A549 (cell line): ENCODE measurements around the gene FHIT. TPM values are rescaled to one million over a fixed set of nuclear protein-coding genes. Genes with fewer than 3 reads are reported as not detected.

Experiments used
- ATAC-seq, 2 experiments: fragments of 200-7000 bp in 1 of 2; fragments of >200 bp in 1 of 2; cut with Nextera tagmentation in 1 of 2; cut with Tn5 transposase in 1 of 2; 3 replicates each; pipeline versions ENCODE4 v1.8.0 to v1.9.1; 2018 to 2020; ENCODE audit warnings: mild to moderate bottlenecking in 1 of 2, moderate library complexity in 1 of 2
- CTCF ChIA-PET: fragments of 300-600 bp; sonication (Branson Sonifier 250); formaldehyde crosslinking; extraction: SDS; loops from one replicate; lab custom pipeline; 2021; ENCODE audit warnings: antibody characterized with exemption, inconsistent platforms; lab: Yijun Ruan, JAX
- POLR2A ChIA-PET: fragments of 350-600 bp; formaldehyde crosslinking; extraction: SDS; loops from one replicate; lab custom pipeline; 2021; ENCODE audit warnings: antibody characterized with exemption, inconsistent platforms; lab: Yijun Ruan, JAX
- DNase-seq, 2 experiments: peaks; one replicate each; pipeline versions ENCODE4 v3.0.0 to v3.0.0-alpha.2; 2011 to 2016; ENCODE audit warnings: low read depth in 1 of 2, low spot score in 1 of 2
- FAIRE-seq: peaks from 2 replicates; lab custom pipeline; 2011; peaks lifted over from hg19 to GRCh38; lab: Jason Lieb, UNC
- H3K27ac ChIP-seq, 2 experiments: fragments of >200 bp; sonication (Bioruptor Twin); formaldehyde crosslinking; 3 replicates each; pipeline ENCODE4 v1.5.1; 2016 to 2017
- H3K4me1 ChIP-seq: fragments of >200 bp; sonication (Bioruptor Twin); formaldehyde crosslinking; 3 replicates; pipeline ENCODE4 v1.6.1; 2016
- H3K4me2 ChIP-seq: fragments of >200 bp; sonication (Bioruptor Twin); formaldehyde crosslinking; 3 replicates; pipeline ENCODE4 v1.6.1; 2016
- H3K4me3 ChIP-seq: fragments of >200 bp; sonication (Bioruptor Twin); formaldehyde crosslinking; 3 replicates; pipeline ENCODE4 v1.5.1; 2016
- H3K9me3 ChIP-seq: fragments of >200 bp; sonication (Bioruptor Twin); formaldehyde crosslinking; 3 replicates; pipeline ENCODE4 v1.6.1; 2016
- CBX2 ChIP-seq: fragments of 200-600 bp; sonication (generic); IDR thresholded peaks from 2 replicates; pipeline ENCODE4 v1.6.1; 2016; ENCODE audit warnings: low read depth, mild to moderate bottlenecking, borderline replicate concordance
- CEBPB ChIP-seq, 2 experiments: fragments of >200 bp in 1 of 2; sonication (Bioruptor Twin) in 1 of 2; formaldehyde crosslinking in 1 of 2; IDR thresholded peaks; 2 replicates each; pipeline ENCODE4 v1.6.1; 2012 to 2016
- CHD4 ChIP-seq: fragments of 200-600 bp; sonication (generic); IDR thresholded peaks from 2 replicates; pipeline ENCODE4 v1.6.1; 2016; ENCODE audit warnings: antibody characterized with exemption, mild to moderate bottlenecking, borderline replicate concordance
- EHF ChIP-seq: fragments of 250-450 bp; sonication (Bioruptor Pico); IDR thresholded peaks from 2 replicates; pipeline ENCODE4 v1.5.0; 2020; ENCODE audit warnings: mild to moderate bottlenecking
- EP300 ChIP-seq, 2 experiments: fragments of >200 bp; sonication (Bioruptor Twin); formaldehyde crosslinking; IDR thresholded peaks; 2 replicates in 1 of 2; 3 replicates in 1 of 2; pipeline ENCODE4 v1.6.1; 2016 to 2017
- FOSB ChIP-seq: fragments of 250-450 bp; sonication (Bioruptor Pico); IDR thresholded peaks from 2 replicates; pipeline ENCODE4 v1.5.0; 2020; ENCODE audit warnings: mild to moderate bottlenecking, moderate library complexity
- FOXS1 ChIP-seq: fragments of 250-450 bp; sonication (Bioruptor Pico); IDR thresholded peaks from 2 replicates; pipeline ENCODE4 v1.5.0; 2020; ENCODE audit warnings: mild to moderate bottlenecking, moderate library complexity
- HDAC2 ChIP-seq: fragments of 200-600 bp; sonication (generic); IDR thresholded peaks from 2 replicates; pipeline ENCODE4 v1.6.1; 2016
- HOXB13 ChIP-seq: fragments of 250-450 bp; sonication (Bioruptor Pico); IDR thresholded peaks from 2 replicates; pipeline ENCODE4 v1.5.0; 2020; ENCODE audit warnings: low read depth, mild to moderate bottlenecking, moderate library complexity
- HOXB5 ChIP-seq: fragments of 250-450 bp; sonication (Bioruptor Pico); IDR thresholded peaks from 2 replicates; pipeline ENCODE4 v1.5.0; 2020; ENCODE audit warnings: mild to moderate bottlenecking, moderate library complexity
- JUNB ChIP-seq: fragments of >200 bp; sonication (Bioruptor Twin); formaldehyde crosslinking; IDR thresholded peaks from 2 replicates; pipeline ENCODE4 v1.6.1; 2016
- KDM5A ChIP-seq: fragments of 200-600 bp; sonication (generic); IDR thresholded peaks from 2 replicates; pipeline ENCODE4 v1.6.1; 2016; ENCODE audit warnings: antibody characterized with exemption, mild to moderate bottlenecking
- PHF8 ChIP-seq: fragments of 200-600 bp; sonication (generic); IDR thresholded peaks from 2 replicates; pipeline ENCODE4 v1.6.1; 2016; ENCODE audit warnings: low read depth, mild to moderate bottlenecking, antibody characterized with exemption, moderate library complexity, borderline replicate concordance
- POLR2AphosphoS2 ChIP-seq: conservative IDR thresholded peaks from 2 replicates; pipeline ENCODE4 v1.6.1; 2012; ENCODE audit warnings: low read length, improper control_type of control experiment, inconsistent platforms
- RCOR1 ChIP-seq: fragments of 150-350 bp; IDR thresholded peaks from 2 replicates; pipeline ENCODE4 v1.6.1; 2014; ENCODE audit warnings: antibody characterized with exemption, low read length, low read depth
- RNF2 ChIP-seq: fragments of 200-600 bp; sonication (generic); IDR thresholded peaks from 2 replicates; pipeline ENCODE4 v1.6.1; 2016; ENCODE audit warnings: low read depth, mild to moderate bottlenecking, antibody characterized with exemption, moderate library complexity, borderline replicate concordance
- TP53 ChIP-seq: fragments of 250-450 bp; sonication (Bioruptor Pico); IDR thresholded peaks from 2 replicates; pipeline ENCODE4 v1.5.0; 2021; ENCODE audit warnings: mild to moderate bottlenecking, moderate library complexity
- USF2 ChIP-seq: fragments of 450-650 bp; IDR thresholded peaks from 2 replicates; pipeline ENCODE4 v1.6.1; 2014; ENCODE audit warnings: antibody characterized with exemption
- ZC3H11A ChIP-seq: fragments of 450-650 bp; IDR thresholded peaks from 2 replicates; pipeline ENCODE4 v1.6.1; 2014; ENCODE audit warnings: antibody characterized with exemption, mild to moderate bottlenecking
- ZNF302 ChIP-seq: fragments of 250-450 bp; sonication (Bioruptor Pico); IDR thresholded peaks from 2 replicates; pipeline ENCODE4 v1.9.0; 2021; ENCODE audit warnings: inconsistent platforms, mild to moderate bottlenecking, moderate library complexity
- WGBS: methylation state at CpG from one replicate; pipeline ENCODE4 v1.1.6; 2017; ENCODE audit errors: missing lambda C conversion rate; 5-methylcytosine and 5-hydroxymethylcytosine counted together
- polyA plus RNA-seq, 4 experiments: library from polyadenylated mRNA; depleted of rRNA in 3 of 4; stranded (reverse); fragments of >200 nt; fragmentation: RNase III in 1 of 4; extraction: RNeasy Plus Mini Kit Qiagen cat#74134 plus additional on column Dnase treatment in 1 of 4; gene quantifications; 2 replicates in 3 of 4; 3 replicates in 1 of 4; pipeline ENCODE4 v1.2.3, GENCODE V29; 2011 to 2017
- TF ChIP-seq, protein P1 (sequence below): IDR thresholded peaks from 2 replicates; pipeline ENCODE4 v1.6.1; 2012; ENCODE audit warnings: low read depth, borderline replicate concordance
- TF ChIP-seq, protein P2 (sequence below): IDR thresholded peaks from 2 replicates; pipeline ENCODE4 v1.6.1; 2012
- TF ChIP-seq, protein P3 (sequence below): IDR thresholded peaks from 2 replicates; pipeline ENCODE4 v1.6.1; 2012
- TF ChIP-seq, protein P4 (sequence below): fragments of 250-450 bp; sonication (Bioruptor Pico); IDR thresholded peaks from 2 replicates; pipeline ENCODE4 v1.5.0; 2020; ENCODE audit warnings: low read depth, mild to moderate bottlenecking, moderate library complexity
- TF ChIP-seq, protein P5 (sequence below): fragments of 200-600 bp; sonication (generic); IDR thresholded peaks from 2 replicates; pipeline ENCODE4 v1.6.1; 2016; ENCODE audit warnings: antibody characterized with exemption, mild to moderate bottlenecking, moderate library complexity
- TF ChIP-seq, protein P6 (sequence below): fragments of >200 bp; sonication (Bioruptor Twin); formaldehyde crosslinking; IDR thresholded peaks from 2 replicates; pipeline ENCODE4 v1.6.1; 2016
- TF ChIP-seq, protein P7 (sequence below): fragments of 150-350 bp; IDR thresholded peaks from 2 replicates; pipeline ENCODE4 v1.6.1; 2014; ENCODE audit warnings: low read depth, mild to moderate bottlenecking, low read length

Gene FHIT
- polyA plus RNA-seq, 2 of the 4 experiments (the other 2 are of a cell fraction): 0.76 to 0.92 TPM

- ATAC-seq (no peak), FAIRE-seq (no peak), DNase-seq (no peak)
- Histone ChIP-seq H3K4me3 (no peak overlapping the region), H3K9me3 (no peaks in the 10 kb centered on the region), H3K27ac (no peak overlapping the region), H3K4me1 (no peaks in the 10 kb centered on the region), H3K4me2 (no peak overlapping the region)
- POLR2A ChIA-PET: no interaction called here
- CTCF ChIA-PET: interaction anchor here (0.7 kb wide), 1 partner anchor 256 kb away, joined by 3 read pairs; no protein-coding TSS in a partner anchor
- WGBS: 58% methylated on average over 2 of the region's 2 CpGs
- no peak for TF ChIP-seq EHF (CRISPR knock-in tag)
- TF ChIP-seq ZC3H11A: no peak
- TF ChIP-seq HOXB5 (CRISPR knock-in tag): no peak
- TF ChIP-seq, protein P1, sequence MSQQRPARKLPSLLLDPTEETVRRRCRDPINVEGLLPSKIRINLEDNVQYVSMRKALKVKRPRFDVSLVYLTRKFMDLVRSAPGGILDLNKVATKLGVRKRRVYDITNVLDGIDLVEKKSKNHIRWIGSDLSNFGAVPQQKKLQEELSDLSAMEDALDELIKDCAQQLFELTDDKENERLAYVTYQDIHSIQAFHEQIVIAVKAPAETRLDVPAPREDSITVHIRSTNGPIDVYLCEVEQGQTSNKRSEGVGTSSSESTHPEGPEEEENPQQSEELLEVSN: no peak
Measured at GRCh38 chr3:59831394-59831793, 1419.9 kb downstream of the FHIT start.

GRCh38 chr3:59829527-59829926, 1421.7 kb downstream of the FHIT start:
- Histone ChIP-seq H3K4me1 (no peaks in the 10 kb centered on the region), H3K9me3 (no peaks in the 10 kb centered on the region), H3K4me2 (no peak overlapping the region), H3K4me3 (no peak overlapping the region), H3K27ac (no peak overlapping the region)
- ChIA-PET CTCF (no interaction called here), POLR2A (no interaction called here)
- TF ChIP-seq POLR2AphosphoS2 (no peak), EP300 (IDR thresholded peaks at IDR 0.05) (no peak), RNF2 (no peak), FOSB (no peak), KDM5A (no peak), PHF8 (no peak)
- TF ChIP-seq, protein P2, sequence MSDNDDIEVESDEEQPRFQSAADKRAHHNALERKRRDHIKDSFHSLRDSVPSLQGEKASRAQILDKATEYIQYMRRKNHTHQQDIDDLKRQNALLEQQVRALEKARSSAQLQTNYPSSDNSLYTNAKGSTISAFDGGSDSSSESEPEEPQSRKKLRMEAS: no peak
- TF ChIP-seq, protein P3, sequence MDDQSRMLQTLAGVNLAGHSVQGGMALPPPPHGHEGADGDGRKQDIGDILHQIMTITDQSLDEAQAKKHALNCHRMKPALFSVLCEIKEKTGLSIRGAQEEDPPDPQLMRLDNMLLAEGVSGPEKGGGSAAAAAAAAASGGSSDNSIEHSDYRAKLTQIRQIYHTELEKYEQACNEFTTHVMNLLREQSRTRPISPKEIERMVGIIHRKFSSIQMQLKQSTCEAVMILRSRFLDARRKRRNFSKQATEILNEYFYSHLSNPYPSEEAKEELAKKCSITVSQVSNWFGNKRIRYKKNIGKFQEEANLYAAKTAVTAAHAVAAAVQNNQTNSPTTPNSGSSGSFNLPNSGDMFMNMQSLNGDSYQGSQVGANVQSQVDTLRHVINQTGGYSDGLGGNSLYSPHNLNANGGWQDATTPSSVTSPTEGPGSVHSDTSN: no peak
- TF ChIP-seq, protein P4, sequence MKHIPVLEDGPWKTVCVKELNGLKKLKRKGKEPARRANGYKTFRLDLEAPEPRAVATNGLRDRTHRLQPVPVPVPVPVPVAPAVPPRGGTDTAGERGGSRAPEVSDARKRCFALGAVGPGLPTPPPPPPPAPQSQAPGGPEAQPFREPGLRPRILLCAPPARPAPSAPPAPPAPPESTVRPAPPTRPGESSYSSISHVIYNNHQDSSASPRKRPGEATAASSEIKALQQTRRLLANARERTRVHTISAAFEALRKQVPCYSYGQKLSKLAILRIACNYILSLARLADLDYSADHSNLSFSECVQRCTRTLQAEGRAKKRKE (CRISPR knock-in tag): no peak
- 63% methylated on average over 1 of the region's 1 CpG for WGBS
- DNase-seq: no peak
- no peak for ATAC-seq
- no peak for FAIRE-seq

DNA sequence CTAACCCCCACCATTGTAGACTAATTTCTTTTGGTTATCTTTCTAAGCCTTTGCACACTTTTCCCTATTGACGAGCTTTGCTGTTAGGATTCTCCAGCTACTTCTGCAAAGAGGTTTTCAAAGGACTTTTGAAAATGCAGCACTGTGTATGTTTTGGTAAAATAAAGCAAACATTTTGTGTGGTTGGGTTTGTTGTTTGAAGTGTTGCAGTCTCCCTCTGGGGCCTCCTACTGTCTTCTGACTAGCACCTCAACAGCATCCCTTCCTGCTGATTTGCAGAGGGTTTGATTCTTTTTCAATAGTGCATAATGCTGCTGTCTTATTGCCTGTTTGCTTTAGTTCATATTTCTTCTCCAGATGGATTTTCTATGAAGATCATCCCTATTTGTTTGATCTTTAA, 1426.4 kb downstream of the FHIT start:
- FAIRE-seq: no peak
- WGBS: 0% methylated on average over 1 of the region's 1 CpG
- CTCF ChIA-PET: no interaction called here
- H3K9me3 ChIP-seq: peaks cover 1% of the 10 kb centered on the region; the same call in 1 of the 3 replicates
- H3K27ac ChIP-seq: no peak overlapping the region
- no peak overlapping the region for H3K4me3 ChIP-seq
- no peak overlapping the region for H3K4me2 ChIP-seq
- DNase-seq: no peak
- POLR2A ChIA-PET: no interaction called here
- H3K4me1 ChIP-seq: peaks cover 4% of the 10 kb centered on the region; the same call in 1 of the 3 replicates
- no peak for ATAC-seq
- no peak for TF ChIP-seq FOXS1 (CRISPR knock-in tag)
- no peak for TF ChIP-seq CHD4
- no peak for TF ChIP-seq USF2
- TF ChIP-seq ZC3H11A: no peak
- no peak for TF ChIP-seq TP53 (CRISPR knock-in tag)
- TF ChIP-seq HDAC2: no peak
- TF ChIP-seq HOXB5 (CRISPR knock-in tag): no peak
- TF ChIP-seq RCOR1: no peak
- TF ChIP-seq ZNF302 (CRISPR knock-in tag): no peak
- TF ChIP-seq CEBPB (IDR thresholded peaks at IDR 0.05): no peak
- TF ChIP-seq, protein P5, sequence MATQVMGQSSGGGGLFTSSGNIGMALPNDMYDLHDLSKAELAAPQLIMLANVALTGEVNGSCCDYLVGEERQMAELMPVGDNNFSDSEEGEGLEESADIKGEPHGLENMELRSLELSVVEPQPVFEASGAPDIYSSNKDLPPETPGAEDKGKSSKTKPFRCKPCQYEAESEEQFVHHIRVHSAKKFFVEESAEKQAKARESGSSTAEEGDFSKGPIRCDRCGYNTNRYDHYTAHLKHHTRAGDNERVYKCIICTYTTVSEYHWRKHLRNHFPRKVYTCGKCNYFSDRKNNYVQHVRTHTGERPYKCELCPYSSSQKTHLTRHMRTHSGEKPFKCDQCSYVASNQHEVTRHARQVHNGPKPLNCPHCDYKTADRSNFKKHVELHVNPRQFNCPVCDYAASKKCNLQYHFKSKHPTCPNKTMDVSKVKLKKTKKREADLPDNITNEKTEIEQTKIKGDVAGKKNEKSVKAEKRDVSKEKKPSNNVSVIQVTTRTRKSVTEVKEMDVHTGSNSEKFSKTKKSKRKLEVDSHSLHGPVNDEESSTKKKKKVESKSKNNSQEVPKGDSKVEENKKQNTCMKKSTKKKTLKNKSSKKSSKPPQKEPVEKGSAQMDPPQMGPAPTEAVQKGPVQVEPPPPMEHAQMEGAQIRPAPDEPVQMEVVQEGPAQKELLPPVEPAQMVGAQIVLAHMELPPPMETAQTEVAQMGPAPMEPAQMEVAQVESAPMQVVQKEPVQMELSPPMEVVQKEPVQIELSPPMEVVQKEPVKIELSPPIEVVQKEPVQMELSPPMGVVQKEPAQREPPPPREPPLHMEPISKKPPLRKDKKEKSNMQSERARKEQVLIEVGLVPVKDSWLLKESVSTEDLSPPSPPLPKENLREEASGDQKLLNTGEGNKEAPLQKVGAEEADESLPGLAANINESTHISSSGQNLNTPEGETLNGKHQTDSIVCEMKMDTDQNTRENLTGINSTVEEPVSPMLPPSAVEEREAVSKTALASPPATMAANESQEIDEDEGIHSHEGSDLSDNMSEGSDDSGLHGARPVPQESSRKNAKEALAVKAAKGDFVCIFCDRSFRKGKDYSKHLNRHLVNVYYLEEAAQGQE: no peak
- TF ChIP-seq, protein P6, sequence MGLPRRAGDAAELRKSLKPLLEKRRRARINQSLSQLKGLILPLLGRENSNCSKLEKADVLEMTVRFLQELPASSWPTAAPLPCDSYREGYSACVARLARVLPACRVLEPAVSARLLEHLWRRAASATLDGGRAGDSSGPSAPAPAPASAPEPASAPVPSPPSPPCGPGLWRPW: no peak
- no peak for TF ChIP-seq JUNB
- TF ChIP-seq HOXB13 (CRISPR knock-in tag): no peak
- TF ChIP-seq CBX2: no peak
- TF ChIP-seq, protein P7, sequence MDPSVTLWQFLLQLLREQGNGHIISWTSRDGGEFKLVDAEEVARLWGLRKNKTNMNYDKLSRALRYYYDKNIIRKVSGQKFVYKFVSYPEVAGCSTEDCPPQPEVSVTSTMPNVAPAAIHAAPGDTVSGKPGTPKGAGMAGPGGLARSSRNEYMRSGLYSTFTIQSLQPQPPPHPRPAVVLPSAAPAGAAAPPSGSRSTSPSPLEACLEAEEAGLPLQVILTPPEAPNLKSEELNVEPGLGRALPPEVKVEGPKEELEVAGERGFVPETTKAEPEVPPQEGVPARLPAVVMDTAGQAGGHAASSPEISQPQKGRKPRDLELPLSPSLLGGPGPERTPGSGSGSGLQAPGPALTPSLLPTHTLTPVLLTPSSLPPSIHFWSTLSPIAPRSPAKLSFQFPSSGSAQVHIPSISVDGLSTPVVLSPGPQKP: no peak
